Liver (tissue), 9 donors: ENCODE results near the gene CCT7. TPM values are rescaled to one million over a fixed set of nuclear protein-coding genes. Genes with fewer than 3 reads are reported as not detected.

Experiments used
- DNase-seq: peaks from one replicate; pipeline ENCODE4 v3.0.0-alpha.2; 2017; ENCODE audit warnings: low spot score
- H3K27ac ChIP-seq, 2 donors: one replicate each; pipeline ENCODE4 v1.7.0; 2013; ENCODE audit warnings: inconsistent platforms in 2 of 2, low read length in 2 of 2, control low read depth in 1 of 2, low read depth in 1 of 2, mild to moderate bottlenecking in 1 of 2
- H3K27me3 ChIP-seq, 4 donors: one replicate each; pipeline versions ENCODE4 v1.6.1 to v1.7.0; 2013; ENCODE audit warnings: low read length in 3 of 4, inconsistent platforms in 1 of 4, mild to moderate bottlenecking in 1 of 4, moderate library complexity in 1 of 4; ENCODE audit not compliant: control insufficient read depth in 4 of 4, insufficient read depth in 4 of 4
- H3K36me3 ChIP-seq, 4 donors: one replicate each; pipeline versions ENCODE4 v1.6.1 to v1.7.0; 2013; ENCODE audit warnings: low read length in 3 of 4, mild to moderate bottlenecking in 3 of 4, low read depth in 1 of 4, moderate library complexity in 1 of 4; ENCODE audit not compliant: control insufficient read depth in 4 of 4, insufficient read depth in 3 of 4
- H3K4me1 ChIP-seq, 4 donors: one replicate each; pipeline versions ENCODE4 v1.6.1 to v1.7.0; 2013; ENCODE audit warnings: low read length in 3 of 4, mild to moderate bottlenecking in 3 of 4, moderate library complexity in 1 of 4; ENCODE audit not compliant: control insufficient read depth in 4 of 4, insufficient read depth in 4 of 4
- H3K4me3 ChIP-seq, 3 donors: one replicate each; pipeline versions ENCODE4 v1.6.1 to v1.7.0; 2013; ENCODE audit warnings: low read length in 3 of 3, control low read depth in 1 of 3, low read depth in 1 of 3, mild to moderate bottlenecking in 1 of 3
- H3K9ac ChIP-seq, 2 donors: one replicate each; pipeline ENCODE4 v1.7.0; 2013; ENCODE audit warnings: low read length in 2 of 2, mild to moderate bottlenecking in 2 of 2, moderate library complexity in 2 of 2, control low read depth in 1 of 2, low read depth in 1 of 2
- H3K9me3 ChIP-seq, 4 donors: one replicate each; pipeline versions ENCODE4 v1.6.1 to v1.7.0; 2013; ENCODE audit warnings: low read length in 3 of 4; ENCODE audit not compliant: control insufficient read depth in 4 of 4
- ATF3 ChIP-seq: IDR thresholded peaks from 2 replicates; pipeline ENCODE4 v1.6.1; 2016; ENCODE audit warnings: antibody characterized with exemption
- FOXA1 ChIP-seq: IDR thresholded peaks from 2 replicates; pipeline ENCODE4 v1.6.1; 2016; ENCODE audit warnings: antibody characterized with exemption
- FOXA2 ChIP-seq: IDR thresholded peaks from 2 replicates; pipeline ENCODE4 v1.6.1; 2016; ENCODE audit warnings: antibody characterized with exemption
- HNF4A ChIP-seq, 2 donors: conservative IDR thresholded peaks; 2 replicates each; pipeline ENCODE4 v1.6.1; 2016; ENCODE audit warnings: antibody characterized with exemption in 2 of 2, mild to moderate bottlenecking in 2 of 2
- JUND ChIP-seq, 2 donors: IDR thresholded peaks; 2 replicates each; pipeline ENCODE4 v1.6.1; 2016; ENCODE audit warnings: antibody characterized with exemption in 2 of 2
- MAX ChIP-seq: IDR thresholded peaks from 2 replicates; pipeline ENCODE4 v1.6.1; 2016; ENCODE audit warnings: antibody characterized with exemption
- NR2F2 ChIP-seq: IDR thresholded peaks from 2 replicates; pipeline ENCODE4 v1.6.1; 2016; ENCODE audit warnings: antibody characterized with exemption
- SP1 ChIP-seq: IDR thresholded peaks from 2 replicates; pipeline ENCODE4 v1.6.1; 2018; ENCODE audit warnings: antibody characterized with exemption, mild to moderate bottlenecking
- TAF1 ChIP-seq: conservative IDR thresholded peaks from 2 replicates; pipeline ENCODE4 v1.6.1; 2016; ENCODE audit warnings: antibody characterized with exemption, mild to moderate bottlenecking
- YY1 ChIP-seq: IDR thresholded peaks from 2 replicates; pipeline ENCODE4 v1.6.1; 2016; ENCODE audit warnings: antibody characterized with exemption, mild to moderate bottlenecking
- WGBS: extraction: QIAGEN DNeasy Blood & Tissue Kit; methylation state at CpG from one replicate; pipeline ENCODE4 v1.1.7; 2013; 5-methylcytosine and 5-hydroxymethylcytosine counted together
- polyA plus RNA-seq, 2 donors: library from polyadenylated mRNA; stranded (reverse) in 1 of 2; unstranded in 1 of 2; fragments of 200-250 nt in 1 of 2; fragments of >200 nt in 1 of 2; fragmentation: Nextera tagmentation in 1 of 2; extraction: Ambion mirVana in 1 of 2; gene quantifications; one replicate each; pipeline versions ENCODE4 v1.2.1 to v1.2.3, GENCODE V29; 2013 to 2015
- total RNA-seq, 2 donors: library from RNA; depleted of rRNA; stranded (reverse); fragments of >200 nt; gene quantifications; one replicate each; pipeline ENCODE4 v1.2.3, GENCODE V29; 2014
- TF ChIP-seq, protein P1 (sequence below): fragments of 150-350 bp; IDR thresholded peaks from 2 replicates; pipeline ENCODE4 v1.5.1; 2017; ENCODE audit warnings: improper control_type of control experiment, low read depth, low read length; ENCODE audit not compliant: missing input control
- TF ChIP-seq, protein P2 (sequence below): IDR thresholded peaks from 2 replicates; pipeline ENCODE4 v1.6.1; 2016; ENCODE audit warnings: antibody characterized with exemption, mild to moderate bottlenecking
- donor health status: healthy.
- donor health status: healthy.
- donor health status: healthy.
- donor health status: healthy.
- donor health status: healthy.

Gene CCT7
- total and polyA plus RNA-seq, 4 donors = 83.7 to 115 (median 101) TPM

DNA sequence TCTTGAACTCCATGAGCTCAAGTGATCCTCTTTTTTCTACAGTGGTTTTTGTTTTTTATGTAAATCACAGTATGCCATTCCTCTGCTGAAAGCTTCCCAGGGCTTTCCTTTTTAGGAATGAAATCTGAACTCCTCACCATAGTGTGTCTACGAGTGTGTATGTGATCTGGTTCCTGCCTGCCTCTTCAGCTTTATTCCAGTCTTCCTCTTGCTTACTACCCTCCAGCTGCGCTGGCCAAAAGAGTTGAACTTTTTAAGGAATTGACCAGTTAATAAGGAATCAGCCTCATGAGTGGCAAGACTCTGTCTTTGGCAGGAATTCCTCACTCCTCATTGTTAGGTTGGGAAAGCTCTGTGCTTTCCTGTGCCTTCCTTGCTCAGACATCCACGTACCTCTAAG lies 4.0 kb downstream of the CCT7 start:
- no peak for DNase-seq
- H3K27me3 ChIP-seq = no peaks in the 10 kb centered on the region
- TF ChIP-seq SP1 (no peak), HNF4A (conservative IDR thresholded peaks at IDR 0.05) (no peak)
- H3K9ac ChIP-seq = no peak overlapping the region
- no peak overlapping the region for H3K4me3 ChIP-seq
- peaks cover 2 to 21% (median 13%) of the 10 kb centered on the region in 4 donors for H3K36me3 ChIP-seq
- H3K27ac ChIP-seq = no peak overlapping the region
- H3K9me3 ChIP-seq = no peaks in the 10 kb centered on the region
- WGBS = 84% methylated on average over 3 of the region's 3 CpGs
- H3K4me1 ChIP-seq = peaks cover 2 to 20% (median 14%) of the 10 kb centered on the region in 4 donors

DNA sequence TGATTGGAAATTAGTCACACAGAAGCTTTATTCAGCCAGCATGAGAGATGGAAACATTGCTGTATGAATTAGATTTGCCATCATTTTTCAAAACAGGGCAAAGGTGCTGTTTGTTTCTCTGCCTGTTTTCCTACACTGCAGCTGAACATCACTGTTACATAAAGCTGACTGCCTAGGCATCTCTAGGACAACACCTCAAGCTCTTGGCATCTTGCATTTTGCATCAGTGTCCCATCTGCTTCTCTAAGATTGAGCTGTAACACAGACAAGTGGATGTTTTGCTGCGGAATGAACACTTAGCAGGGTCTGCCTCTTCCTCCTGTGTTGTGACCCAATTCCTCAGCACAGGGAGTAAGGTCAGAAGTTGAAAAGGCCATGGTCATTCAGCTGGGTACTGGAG lies 4.9 kb downstream of the CCT7 start:
- no peak overlapping the region for H3K27ac ChIP-seq
- H3K4me1 ChIP-seq = peaks cover 2 to 16% (median 12%) of the 10 kb centered on the region in 4 donors
- TF ChIP-seq MAX = no peak
- WGBS = 80% methylated on average over 1 of the region's 1 CpG
- no peak overlapping the region for H3K9ac ChIP-seq
- no peak overlapping the region for H3K4me3 ChIP-seq
- peaks cover 2 to 29% (median 20%) of the 10 kb centered on the region in 4 donors for H3K36me3 ChIP-seq
- H3K27me3 ChIP-seq = no peaks in the 10 kb centered on the region
- H3K9me3 ChIP-seq = no peaks in the 10 kb centered on the region
- DNase-seq = no peak

- Histone ChIP-seq H3K4me3 (no peak overlapping the region), H3K9ac (no peak overlapping the region), H3K27ac (no peak overlapping the region), H3K36me3 (peaks cover 8 to 37% (median 28%) of the 10 kb centered on the region in 4 donors), H3K9me3 (no peaks in the 10 kb centered on the region), H3K27me3 (no peaks in the 10 kb centered on the region), H3K4me1 (peaks cover 2 to 15% (median 11%) of the 10 kb centered on the region in 4 donors)
- no peak for DNase-seq
- WGBS = 74% methylated on average over 3 of the region's 3 CpGs
- no peak for TF ChIP-seq MAX
- no peak for TF ChIP-seq FOXA1
- no peak for TF ChIP-seq HNF4A (conservative IDR thresholded peaks at IDR 0.05)
- no peak for TF ChIP-seq JUND (IDR thresholded peaks at IDR 0.05)
Measured at GRCh38 chr2:73239776-73240175, 5.7 kb downstream of the CCT7 start.

DNA sequence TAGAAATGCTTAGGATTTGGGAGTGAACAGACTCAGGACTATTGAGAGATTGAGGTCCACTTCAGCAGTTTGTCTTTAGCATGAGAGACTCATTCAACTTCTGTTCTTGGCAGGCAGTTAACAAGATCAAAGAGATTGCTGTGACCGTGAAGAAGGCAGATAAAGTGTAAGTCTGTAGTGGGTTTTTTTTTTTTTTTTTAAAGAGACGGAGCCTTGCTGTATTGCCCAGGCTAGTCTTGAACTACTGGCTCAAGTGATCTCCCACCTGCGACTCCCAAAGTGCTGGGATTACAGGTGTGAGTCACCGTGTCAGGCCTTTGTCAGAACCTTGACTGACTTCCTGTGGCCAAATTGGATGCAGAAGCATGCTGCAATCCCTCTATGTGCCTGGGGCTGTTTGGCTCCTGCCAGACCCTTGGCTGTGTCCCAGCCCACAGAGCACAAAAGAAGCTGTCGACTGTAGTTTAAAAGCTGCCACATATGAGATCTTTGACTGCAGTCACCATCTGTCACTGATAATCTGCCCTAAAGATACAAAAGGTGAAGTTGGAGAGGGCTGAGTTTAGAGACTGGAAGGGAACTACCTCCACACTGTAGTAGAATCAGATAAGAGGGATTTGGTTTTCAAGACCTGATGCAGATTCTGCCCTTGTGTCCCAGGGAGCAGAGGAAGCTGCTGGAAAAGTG lies 9.9 kb downstream of the CCT7 start:
- peaks cover 19 to 78% (median 68%) of the 10 kb centered on the region in 4 donors for H3K36me3 ChIP-seq

More for the DNA sequence above, 9.9 kb downstream of the CCT7 start:
- Histone ChIP-seq H3K9me3 (no peaks in the 10 kb centered on the region), H3K9ac (no peak overlapping the region), H3K4me3 (no peak overlapping the region), H3K27me3 (no peaks in the 10 kb centered on the region), H3K4me1 (no peaks in the 10 kb centered on the region), H3K27ac (no peak overlapping the region)
- no peak for DNase-seq
- TF ChIP-seq HNF4A (conservative IDR thresholded peaks at IDR 0.05) = no peak
- TF ChIP-seq, protein P1, sequence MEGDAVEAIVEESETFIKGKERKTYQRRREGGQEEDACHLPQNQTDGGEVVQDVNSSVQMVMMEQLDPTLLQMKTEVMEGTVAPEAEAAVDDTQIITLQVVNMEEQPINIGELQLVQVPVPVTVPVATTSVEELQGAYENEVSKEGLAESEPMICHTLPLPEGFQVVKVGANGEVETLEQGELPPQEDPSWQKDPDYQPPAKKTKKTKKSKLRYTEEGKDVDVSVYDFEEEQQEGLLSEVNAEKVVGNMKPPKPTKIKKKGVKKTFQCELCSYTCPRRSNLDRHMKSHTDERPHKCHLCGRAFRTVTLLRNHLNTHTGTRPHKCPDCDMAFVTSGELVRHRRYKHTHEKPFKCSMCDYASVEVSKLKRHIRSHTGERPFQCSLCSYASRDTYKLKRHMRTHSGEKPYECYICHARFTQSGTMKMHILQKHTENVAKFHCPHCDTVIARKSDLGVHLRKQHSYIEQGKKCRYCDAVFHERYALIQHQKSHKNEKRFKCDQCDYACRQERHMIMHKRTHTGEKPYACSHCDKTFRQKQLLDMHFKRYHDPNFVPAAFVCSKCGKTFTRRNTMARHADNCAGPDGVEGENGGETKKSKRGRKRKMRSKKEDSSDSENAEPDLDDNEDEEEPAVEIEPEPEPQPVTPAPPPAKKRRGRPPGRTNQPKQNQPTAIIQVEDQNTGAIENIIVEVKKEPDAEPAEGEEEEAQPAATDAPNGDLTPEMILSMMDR = no peak
- TF ChIP-seq YY1 = no peak
- TF ChIP-seq MAX = no peak
- no peak for TF ChIP-seq ATF3
- TF ChIP-seq NR2F2 = no peak
- TF ChIP-seq TAF1 = no peak
- no peak for TF ChIP-seq JUND (IDR thresholded peaks at IDR 0.05)
- TF ChIP-seq FOXA2 = no peak
- TF ChIP-seq, protein P2, sequence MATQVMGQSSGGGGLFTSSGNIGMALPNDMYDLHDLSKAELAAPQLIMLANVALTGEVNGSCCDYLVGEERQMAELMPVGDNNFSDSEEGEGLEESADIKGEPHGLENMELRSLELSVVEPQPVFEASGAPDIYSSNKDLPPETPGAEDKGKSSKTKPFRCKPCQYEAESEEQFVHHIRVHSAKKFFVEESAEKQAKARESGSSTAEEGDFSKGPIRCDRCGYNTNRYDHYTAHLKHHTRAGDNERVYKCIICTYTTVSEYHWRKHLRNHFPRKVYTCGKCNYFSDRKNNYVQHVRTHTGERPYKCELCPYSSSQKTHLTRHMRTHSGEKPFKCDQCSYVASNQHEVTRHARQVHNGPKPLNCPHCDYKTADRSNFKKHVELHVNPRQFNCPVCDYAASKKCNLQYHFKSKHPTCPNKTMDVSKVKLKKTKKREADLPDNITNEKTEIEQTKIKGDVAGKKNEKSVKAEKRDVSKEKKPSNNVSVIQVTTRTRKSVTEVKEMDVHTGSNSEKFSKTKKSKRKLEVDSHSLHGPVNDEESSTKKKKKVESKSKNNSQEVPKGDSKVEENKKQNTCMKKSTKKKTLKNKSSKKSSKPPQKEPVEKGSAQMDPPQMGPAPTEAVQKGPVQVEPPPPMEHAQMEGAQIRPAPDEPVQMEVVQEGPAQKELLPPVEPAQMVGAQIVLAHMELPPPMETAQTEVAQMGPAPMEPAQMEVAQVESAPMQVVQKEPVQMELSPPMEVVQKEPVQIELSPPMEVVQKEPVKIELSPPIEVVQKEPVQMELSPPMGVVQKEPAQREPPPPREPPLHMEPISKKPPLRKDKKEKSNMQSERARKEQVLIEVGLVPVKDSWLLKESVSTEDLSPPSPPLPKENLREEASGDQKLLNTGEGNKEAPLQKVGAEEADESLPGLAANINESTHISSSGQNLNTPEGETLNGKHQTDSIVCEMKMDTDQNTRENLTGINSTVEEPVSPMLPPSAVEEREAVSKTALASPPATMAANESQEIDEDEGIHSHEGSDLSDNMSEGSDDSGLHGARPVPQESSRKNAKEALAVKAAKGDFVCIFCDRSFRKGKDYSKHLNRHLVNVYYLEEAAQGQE = no peak
- 78% methylated on average over 5 of the region's 5 CpGs for WGBS
